ENCODE data around the gene BBC3.

DNA sequence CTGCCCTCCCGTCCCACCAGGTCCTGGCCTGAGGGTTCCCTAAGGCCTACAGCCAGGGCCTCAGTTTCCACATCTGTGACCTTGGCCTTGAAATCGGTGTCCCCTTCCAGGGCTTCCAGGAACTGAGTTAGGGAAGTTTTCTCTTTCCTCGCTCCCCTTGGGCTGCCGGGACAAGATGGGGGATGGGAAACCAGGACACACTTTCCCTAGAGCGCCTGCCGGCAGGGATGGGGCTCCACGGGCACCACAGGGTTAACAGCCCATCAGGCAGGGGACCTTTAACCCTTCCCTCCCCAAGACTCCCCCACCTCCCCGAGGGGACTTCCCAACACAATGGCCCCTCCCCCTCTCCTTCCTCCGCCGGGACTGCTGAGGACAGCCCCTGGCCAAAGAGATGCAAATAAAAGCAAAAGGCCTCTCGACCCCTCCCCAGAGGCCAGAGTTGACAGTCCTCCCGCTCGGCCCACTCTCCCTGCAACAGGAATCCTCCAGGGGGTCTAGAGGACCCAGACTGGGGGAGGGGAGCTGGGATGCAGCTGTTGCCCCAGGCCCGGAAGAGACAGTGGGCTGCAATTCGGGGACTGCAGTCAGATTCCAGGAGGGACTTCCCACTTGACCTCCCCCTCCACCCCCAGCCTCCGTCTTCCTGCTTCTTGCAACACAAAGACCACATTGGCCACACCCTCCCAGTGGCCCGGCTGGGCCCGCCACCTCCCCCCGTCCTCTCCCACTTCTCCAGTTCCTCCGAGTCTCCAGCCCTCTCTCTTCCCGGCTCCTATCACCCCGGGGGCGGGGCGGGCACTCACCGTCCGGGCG is 3.4 kb downstream of the BBC3 start:
- TF ChIP-seq, protein P1, sequence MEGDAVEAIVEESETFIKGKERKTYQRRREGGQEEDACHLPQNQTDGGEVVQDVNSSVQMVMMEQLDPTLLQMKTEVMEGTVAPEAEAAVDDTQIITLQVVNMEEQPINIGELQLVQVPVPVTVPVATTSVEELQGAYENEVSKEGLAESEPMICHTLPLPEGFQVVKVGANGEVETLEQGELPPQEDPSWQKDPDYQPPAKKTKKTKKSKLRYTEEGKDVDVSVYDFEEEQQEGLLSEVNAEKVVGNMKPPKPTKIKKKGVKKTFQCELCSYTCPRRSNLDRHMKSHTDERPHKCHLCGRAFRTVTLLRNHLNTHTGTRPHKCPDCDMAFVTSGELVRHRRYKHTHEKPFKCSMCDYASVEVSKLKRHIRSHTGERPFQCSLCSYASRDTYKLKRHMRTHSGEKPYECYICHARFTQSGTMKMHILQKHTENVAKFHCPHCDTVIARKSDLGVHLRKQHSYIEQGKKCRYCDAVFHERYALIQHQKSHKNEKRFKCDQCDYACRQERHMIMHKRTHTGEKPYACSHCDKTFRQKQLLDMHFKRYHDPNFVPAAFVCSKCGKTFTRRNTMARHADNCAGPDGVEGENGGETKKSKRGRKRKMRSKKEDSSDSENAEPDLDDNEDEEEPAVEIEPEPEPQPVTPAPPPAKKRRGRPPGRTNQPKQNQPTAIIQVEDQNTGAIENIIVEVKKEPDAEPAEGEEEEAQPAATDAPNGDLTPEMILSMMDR (IDR thresholded peaks at IDR 0.05), result no peak
- peak in 1 of 2 donors; percentile 63 for TF ChIP-seq POLR2AphosphoS5 (IDR thresholded peaks at IDR 0.05; ENCODE audit: insufficient read depth in 1 of 2, low read depth in 1 of 2)
- TF ChIP-seq POLR2A (IDR thresholded peaks at IDR 0.05), result peak in 1 of 2 donors; percentile 52

All from vagina (tissue), 2 donors.